GM21619 (cell line): ENCODE data around the gene ILDR2.

ENCODE experiments used
- ATAC-seq: cut with Tn5 transposase; IDR thresholded peaks from one replicate; pipeline ENCODE4 v1.9.1; 2021; ENCODE audit not compliant: unreplicated experiment

The ILDR2 gene

DNA sequence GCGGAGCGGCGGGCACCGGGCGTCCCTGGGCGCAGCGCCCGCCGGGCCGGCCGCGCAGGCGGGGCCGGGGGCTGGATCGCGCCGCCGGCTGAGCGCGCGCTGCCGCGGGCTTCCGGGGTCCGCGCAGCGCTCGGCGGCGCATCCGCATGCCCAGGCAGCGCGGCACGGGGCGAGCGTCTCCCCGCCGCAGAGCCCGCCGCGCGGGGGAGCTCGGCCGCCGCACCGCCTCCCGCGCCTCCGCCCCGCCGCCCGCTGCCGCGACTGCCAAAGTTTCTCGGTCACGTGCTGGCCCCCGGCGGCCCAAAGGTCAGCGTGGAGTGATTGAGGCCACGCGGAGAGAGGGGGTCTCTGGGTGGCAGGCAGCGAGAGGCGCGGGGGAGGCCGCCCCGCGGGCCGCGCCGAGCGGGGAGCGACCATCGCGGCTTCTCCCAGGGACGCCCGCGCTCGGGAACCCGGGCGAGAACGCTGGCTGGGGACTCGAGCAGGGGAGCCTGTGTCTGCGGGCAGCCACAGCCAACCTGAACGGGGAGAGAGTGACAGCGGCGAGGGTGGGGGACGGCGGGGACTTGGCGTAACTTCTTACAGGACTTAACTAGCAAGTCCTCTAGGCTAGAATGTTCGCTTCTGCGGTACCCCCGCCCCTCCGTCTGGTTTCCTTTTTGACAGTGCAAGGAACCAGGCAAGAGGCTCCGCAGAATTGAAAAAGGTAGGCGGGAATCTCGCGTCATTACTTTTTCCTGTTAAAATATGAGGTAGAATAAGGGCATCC, at the start of gene ILDR2:
ILDR2 (minus strand) TSS at position 180 of the 769 bp plus-strand sequence. CDS start 272 bp downstream, outside the sequence.
- ATAC-seq: peak; percentile 69

DNA sequence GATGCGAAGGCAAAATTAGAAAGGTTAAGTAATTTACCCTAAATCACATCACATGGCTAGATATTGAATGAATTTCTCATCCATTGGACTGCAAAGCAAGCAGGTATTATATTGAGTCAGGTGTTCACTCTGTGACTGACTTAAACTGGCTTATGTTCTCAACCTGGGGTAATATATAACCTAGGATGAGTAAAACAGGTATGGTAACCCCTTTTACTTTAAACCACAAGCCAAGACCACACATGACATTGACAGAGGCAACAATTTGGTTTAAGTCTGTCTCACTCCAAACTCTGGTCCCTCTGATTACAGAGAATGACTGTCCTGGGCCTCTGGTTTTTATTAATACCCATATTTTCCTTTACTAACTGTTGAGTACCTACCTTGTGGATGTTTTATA, 47.0 kb upstream of the ILDR2 start:
- peak; percentile 77 for ATAC-seq

- ATAC-seq: no peak
These were observed 40.9 kb upstream of the ILDR2 start for GRCh38 chr1:167016100-167016750.

GRCh38 chr1:167013108-167013929, 38.0 kb upstream of the ILDR2 start:
- ATAC-seq: no peak

- no peak for ATAC-seq
These were observed 37.2 kb upstream of the ILDR2 start for GRCh38 chr1:167012570-167012969.

- no peak for ATAC-seq
These were observed 36.3 kb upstream of the ILDR2 start for GRCh38 chr1:167011560-167012191.

DNA sequence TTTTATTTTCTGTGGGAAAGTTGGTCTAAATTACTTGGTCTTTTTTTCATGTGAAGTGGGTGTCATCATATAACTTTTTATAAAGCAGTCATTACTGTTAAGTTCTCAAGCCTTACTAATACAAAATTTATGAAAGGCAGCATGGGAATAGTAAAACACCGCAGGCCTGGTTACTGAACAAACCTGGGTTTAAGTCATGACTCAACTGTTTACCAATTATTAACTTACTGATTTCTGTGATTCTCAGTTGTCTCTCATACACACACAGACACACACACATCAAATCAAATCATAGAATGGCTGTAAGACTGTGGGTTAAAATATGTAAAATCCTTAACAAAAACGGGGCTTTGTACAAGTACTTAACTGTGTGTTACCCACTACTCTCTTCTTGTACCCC, 28.4 kb upstream of the ILDR2 start:
- no peak for ATAC-seq

DNA sequence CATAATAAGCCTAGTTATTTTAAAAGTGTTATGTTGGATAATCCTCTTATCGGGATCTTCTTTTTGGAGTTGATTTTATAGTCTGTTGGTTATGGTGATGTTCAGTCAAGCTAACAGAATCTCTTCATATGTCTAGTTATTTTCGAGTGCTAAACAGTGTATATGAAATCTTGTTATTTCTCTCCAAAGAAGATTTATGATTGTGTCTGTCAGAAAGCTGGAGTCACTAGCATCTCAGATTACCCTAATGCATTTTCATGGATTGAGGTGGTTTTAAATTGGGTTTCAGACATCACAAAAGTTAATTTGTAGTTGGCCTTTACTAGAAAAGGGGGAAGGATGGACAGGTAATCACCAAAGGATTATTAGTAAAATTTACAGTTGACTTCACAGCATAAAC, 27.0 kb upstream of the ILDR2 start:
- no peak for ATAC-seq

GRCh38 chr1:167000546-167000945, 25.2 kb upstream of the ILDR2 start:
- no peak for ATAC-seq

DNA sequence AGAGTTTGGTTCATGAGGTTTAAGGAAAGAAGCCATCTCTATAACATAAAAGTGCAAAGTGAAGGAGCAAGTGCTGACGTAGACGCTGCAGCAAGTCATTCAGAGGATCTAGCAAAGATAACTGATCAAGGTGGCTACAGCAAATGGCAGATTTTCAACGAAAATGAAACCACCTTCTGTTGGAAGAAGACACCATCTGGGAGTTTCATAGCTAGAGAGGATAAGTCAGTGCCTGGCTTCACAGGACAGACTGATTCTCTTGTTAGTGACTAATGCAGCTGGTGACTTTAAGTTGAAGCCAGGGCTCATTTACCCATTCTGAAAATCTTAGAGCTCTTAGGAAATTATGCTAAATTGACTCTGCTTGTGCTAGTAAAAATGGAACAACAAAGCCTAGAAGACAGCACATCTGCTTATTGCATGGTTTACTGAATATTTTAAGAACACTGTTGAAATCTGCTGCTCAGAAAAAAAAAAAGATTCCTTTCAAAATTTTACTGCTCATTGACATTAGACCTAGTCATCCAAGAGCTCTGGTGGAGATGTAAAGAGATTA, 24.2 kb upstream of the ILDR2 start:
- ATAC-seq: no peak

GRCh38 chr1:166999075-166999474, 23.7 kb upstream of the ILDR2 start:
- ATAC-seq: no peak

DNA sequence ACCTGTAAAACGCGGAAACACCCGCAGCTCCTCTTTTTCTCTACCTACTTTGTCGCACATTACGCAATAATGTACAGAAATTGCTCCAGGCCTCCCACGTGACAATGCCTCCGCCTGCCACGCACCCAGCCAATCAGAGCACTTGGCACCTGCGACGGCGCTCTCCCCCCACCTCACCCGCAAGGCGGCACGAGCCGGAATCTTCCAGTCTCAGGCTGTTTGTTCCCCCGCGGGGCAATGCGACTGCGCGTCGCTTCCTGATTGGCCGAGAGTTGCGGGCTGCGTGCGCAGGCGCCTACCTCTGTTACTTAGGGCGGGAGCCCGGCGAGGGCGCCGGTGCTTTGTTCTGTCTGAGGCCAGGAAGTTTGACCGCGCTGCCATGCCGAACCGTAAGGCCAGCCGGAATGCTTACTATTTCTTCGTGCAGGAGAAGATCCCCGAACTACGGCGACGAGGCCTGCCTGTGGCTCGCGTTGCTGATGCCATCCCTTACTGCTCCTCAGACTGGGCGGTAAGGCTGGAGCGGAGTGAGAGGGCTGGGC, 13.7 kb upstream of the ILDR2 start, which contains the start of gene MAEL:
MAEL (plus strand) TSS at position 307 of the 542 bp plus-strand sequence; CDS start at position 380, 73 bp downstream.
- no peak for ATAC-seq

DNA sequence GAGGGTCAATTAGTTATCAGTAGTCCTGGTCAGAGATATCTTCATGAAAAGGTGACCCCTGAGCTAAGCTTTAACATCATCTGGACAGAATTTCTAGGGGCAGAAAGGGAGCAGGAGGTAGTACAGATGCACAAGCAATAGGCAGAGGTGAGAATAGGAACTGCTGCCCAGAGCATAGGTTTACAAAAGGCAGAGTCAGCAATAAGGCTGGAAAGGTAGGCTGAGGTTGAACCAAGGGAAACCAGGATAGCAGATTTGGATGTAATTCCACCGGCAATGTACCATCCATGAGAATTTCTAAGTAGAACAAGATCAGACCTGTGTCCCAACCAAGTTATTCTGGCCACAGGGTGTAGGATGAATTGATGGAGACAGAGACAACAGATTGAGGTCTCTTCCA, 6.2 kb upstream of the ILDR2 start:
- no peak for ATAC-seq

- ATAC-seq: no peak
These were observed 5.5 kb upstream of the ILDR2 start for GRCh38 chr1:166980818-166981217.

DNA sequence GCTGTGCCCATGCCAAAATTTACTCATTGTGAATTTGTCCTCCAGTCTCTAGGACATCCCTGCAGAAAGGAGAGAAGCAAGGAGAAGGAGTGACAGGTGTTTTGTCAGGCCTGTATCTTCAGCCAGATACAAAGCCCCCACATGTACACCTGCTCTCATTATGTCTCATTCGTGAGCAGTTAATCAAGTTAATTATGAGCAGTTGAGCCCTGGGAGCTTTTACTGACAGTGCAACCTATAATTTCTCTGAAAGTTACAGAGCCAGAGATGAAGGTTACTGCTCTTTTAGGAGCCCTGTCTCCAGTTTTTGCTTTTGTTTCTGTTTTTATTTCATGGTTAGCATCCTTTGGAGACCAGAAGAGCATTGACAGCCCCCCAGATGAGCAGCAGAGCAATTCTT, 5.0 kb upstream of the ILDR2 start:
- ATAC-seq: no peak

DNA sequence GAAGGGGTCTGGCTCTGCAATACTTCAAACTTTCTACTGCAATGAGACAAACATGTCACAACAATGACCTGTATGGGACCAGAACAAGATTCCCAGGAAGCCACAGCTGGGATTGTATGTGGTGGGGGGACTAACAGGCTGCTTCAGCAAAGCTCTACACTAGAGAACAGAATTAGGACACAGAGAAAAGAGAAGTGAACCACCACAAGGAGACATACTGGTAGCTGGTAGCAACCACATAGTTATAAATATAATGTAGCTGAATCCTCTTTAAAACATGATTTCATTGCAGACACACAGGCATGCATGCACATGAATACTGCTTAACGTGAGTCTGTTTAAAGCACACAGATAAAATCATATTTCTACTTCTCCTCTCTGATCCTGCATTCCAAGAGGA, 3.5 kb upstream of the ILDR2 start:
- no peak for ATAC-seq

GRCh38 chr1:166977951-166978350, 2.6 kb upstream of the ILDR2 start:
- ATAC-seq: no peak

DNA sequence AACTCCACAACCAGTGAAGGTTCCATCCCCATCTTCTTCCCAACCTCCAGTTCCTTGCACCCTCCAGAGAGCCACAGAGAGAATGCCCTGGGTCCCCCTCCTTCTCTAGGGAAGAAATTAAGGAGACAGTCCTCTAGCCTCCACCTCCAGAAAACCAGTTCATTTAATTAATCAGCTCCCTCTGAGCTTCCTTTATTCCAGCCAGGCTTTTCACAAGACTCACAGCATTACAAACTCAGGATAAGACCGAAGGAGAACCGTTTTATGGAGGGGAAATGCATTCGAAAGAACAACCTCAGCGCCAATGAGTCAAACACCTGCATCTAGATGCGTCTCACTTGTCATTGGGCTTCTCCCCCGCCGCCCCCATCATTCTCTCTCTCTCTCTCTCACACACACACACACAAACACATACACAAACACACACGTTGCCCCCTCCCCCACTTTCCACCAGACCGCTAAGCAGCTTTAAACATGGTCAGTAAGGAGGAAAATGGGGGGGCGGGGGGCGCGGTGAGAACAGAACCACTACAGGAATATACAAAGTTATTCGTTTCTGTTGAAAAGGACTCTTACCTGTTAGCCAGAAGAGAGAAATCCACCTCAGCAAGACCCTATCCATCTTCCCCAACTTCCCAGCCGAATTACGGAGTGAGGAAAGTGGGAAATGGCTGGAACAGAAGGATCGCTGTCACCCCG, 544 bp downstream of the ILDR2 start:
- no peak for ATAC-seq

DNA sequence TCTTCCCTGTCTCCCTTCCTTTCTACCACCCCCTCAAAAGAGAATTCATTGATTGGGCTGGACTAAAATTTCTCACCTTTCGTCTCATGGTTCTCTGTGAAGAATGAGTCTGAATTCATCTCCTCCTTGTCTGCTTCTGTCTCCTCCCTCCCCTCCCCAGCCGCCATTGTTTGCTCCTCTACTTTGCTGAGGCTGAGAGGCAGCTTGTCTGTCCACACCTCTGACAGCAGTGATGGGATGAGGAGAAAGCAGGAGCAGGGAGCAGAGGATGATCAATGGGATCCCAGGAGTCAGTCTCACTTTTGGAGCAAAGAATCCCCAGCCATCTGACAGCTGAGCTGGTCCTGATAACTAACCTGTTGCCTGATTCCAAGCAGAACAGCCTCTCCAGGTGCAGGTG, 2.5 kb downstream of the ILDR2 start:
- ATAC-seq: no peak

- no peak for ATAC-seq
These were observed 3.1 kb downstream of the ILDR2 start for GRCh38 chr1:166972193-166972592.
